ENCODE results near the gene PTGR2. TPM values are rescaled to one million over a fixed set of nuclear protein-coding genes. Genes with fewer than 3 reads are reported as not detected.

The PTGR2 gene
- total RNA-seq, 1 experiment from 2014 or later, result 6.7 TPM

GRCh38 chr14:73886449-73887317 lies 35.1 kb downstream of the PTGR2 start, which contains the start of gene ZNF410:
Gene ZNF410, plus strand, starts transcription at chr14:73886859. Its CDS starts 5,317 bp downstream, at chr14:73892176.
- Histone ChIP-seq H4K91ac (ENCODE audit: insufficient read length, low read depth, low read length) (no peak within 1 kb of the TSS), H2BK120ac (ENCODE audit: low read depth, low read length, poor library complexity, severe bottlenecking) (no peak within 1 kb of the TSS), H2BK12ac (ENCODE audit: insufficient read length, low read depth, low read length) (no peak within 1 kb of the TSS), H4K5ac (ENCODE audit: insufficient read length, low read depth, low read length) (no peak within 1 kb of the TSS), H2BK5ac (ENCODE audit: insufficient read length, low read length) (no peak within 1 kb of the TSS), H3K23me2 (ENCODE audit: insufficient read length, low read depth, low read length, poor library complexity, severe bottlenecking) (peaks cover 13% of the 10 kb centered on the region), H3K56ac (ENCODE audit: insufficient read length, low read depth, low read length) (no peak within 1 kb of the TSS), H3K9me3 (ENCODE audit: control insufficient read depth, low read depth, low read length) (no peaks in the 10 kb centered on the region), H3K27me3 (ENCODE audit: insufficient read depth, low read length) (no peaks in the 10 kb centered on the region), H3K14ac (ENCODE audit: insufficient read depth, low read length) (peak within 1 kb of the TSS; percentile 84), H3K4ac (ENCODE audit: low read depth, low read length) (no peak within 1 kb of the TSS), H2AFZ (ENCODE audit: low read length) (peak within 1 kb of the TSS; percentile 76), H3K4me2 (ENCODE audit: insufficient read depth, insufficient read length, low read length) (peak within 1 kb of the TSS; percentile 91), H3T11ph (ENCODE audit: low read length) (no peak within 1 kb of the TSS), H2AK5ac (ENCODE audit: insufficient read length, low read length) (no peak within 1 kb of the TSS), H3K27ac (ENCODE audit: insufficient read length, low read depth, low read length) (peak within 1 kb of the TSS; percentile 60), H2BK20ac (ENCODE audit: low read depth, low read length, poor library complexity, severe bottlenecking) (no peak within 1 kb of the TSS), H3K9ac (ENCODE audit: extremely low read depth, insufficient read length, low read length) (peak within 1 kb of the TSS; percentile 85), H3K79me1 (ENCODE audit: insufficient read depth, low read depth, low read length, poor library complexity, severe bottlenecking) (peaks cover 6% of the 10 kb centered on the region), H3K23ac (ENCODE audit: insufficient read length, low read depth, low read length) (no peak within 1 kb of the TSS), H2BK15ac (ENCODE audit: low read depth, low read length) (no peak within 1 kb of the TSS), H3K4me1 (ENCODE audit: insufficient read depth, low read length) (no peaks in the 10 kb centered on the region), H4K20me1 (ENCODE audit: control insufficient read depth, insufficient read depth, insufficient read length) (no peaks in the 10 kb centered on the region), H4K8ac (replicated peaks; ENCODE audit: insufficient read length, low read depth, low read length) (no peak within 1 kb of the TSS), H3K18ac (ENCODE audit: insufficient read length, low read depth, low read length) (peak within 1 kb of the TSS; percentile 77), H3K79me2 (ENCODE audit: insufficient read depth, low read length) (peaks cover 10% of the 10 kb centered on the region; the same call in 1 of the 2 replicates)
- H3K9me3 Mint-ChIP-seq, result no peaks in the 10 kb centered on the region; a peak in 1 of 5 replicates
- peaks cover 0 to 6% (median 5%) of the 10 kb centered on the region in 3 experiments; a peak in 4 of 7 replicates for H3K36me3 Mint-ChIP-seq (ENCODE audit: insufficient read depth in 1 of 3, low read depth in 3 of 3)
- H3K27ac Mint-ChIP-seq, result peak within 1 kb of the TSS; percentile 85 to 97 (median 90)
- peaks cover 19 to 21% of the 10 kb centered on the region in 2 experiments for H3K4me1 Mint-ChIP-seq
- H3K4me3 Mint-ChIP-seq, result peak within 1 kb of the TSS; percentile 86 to 91
- WGBS (ENCODE audit: extremely low coverage, insufficient read length, low lambda C conversion rate), result no CpG with 5 or more reads among the region's 65 CpGs
- peak; percentile 88 for DNase-seq
- no peak for TF ChIP-seq CTCF (conservative IDR thresholded peaks at IDR 0.05)
- H3K27me3 Mint-ChIP-seq (ENCODE audit: low read depth), result no peaks in the 10 kb centered on the region
